ENCODE measurements around the gene LAP3.
"Not testable (repeated sequence)": the region's sequence is repeated elsewhere in the genome, so short reads cannot be mapped to it uniquely, and the experiment has no call there.

LAP3 gene

DNA sequence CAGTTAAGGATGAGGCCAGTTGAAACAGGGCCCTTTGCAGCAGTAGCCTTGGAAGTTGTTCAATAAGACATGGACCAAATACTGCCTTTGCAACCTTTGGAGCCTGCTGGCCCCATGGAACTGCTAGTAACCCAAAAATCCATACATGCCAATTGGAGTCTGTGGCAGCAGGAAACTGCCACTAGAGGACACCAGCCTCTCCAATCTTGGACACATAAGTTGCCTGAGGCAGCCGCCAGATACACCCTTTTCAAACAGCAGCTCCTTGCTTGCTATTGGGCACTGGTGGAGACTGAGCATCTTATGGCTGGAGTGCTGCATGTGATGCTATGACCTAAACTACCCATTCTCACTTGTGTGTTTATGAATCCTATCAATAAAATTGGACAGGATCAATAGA lies 14.8 kb upstream of the LAP3 start:
- DNase-seq (ENCODE audit: low read depth) = no peak

GRCh38 chr4:17565846-17566245 lies 11.2 kb upstream of the LAP3 start:
- no peak for DNase-seq (ENCODE audit: low read depth)

DNA sequence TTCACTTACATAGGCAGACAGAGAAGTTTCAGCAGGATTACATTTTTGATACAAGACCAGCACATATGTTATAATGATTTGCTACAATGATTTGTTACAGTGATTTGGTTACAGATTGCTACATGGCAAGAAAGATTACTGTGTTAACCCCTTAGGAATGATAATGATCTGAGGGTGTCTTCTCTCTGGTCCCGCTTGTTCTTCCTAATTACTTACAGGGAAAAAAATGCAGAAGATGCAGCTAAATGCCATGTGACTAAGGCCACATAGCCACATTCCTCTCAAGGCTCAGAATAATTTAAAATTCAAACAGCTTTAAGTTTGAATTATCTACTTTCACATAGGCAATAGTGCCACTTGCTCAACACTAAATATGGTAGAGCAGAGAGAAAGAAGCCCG lies 9.7 kb upstream of the LAP3 start:
- DNase-seq (ENCODE audit: low read depth) = peak; percentile 54

GRCh38 chr4:17574206-17574605 lies 2.8 kb upstream of the LAP3 start:
- no peak for DNase-seq (ENCODE audit: low read depth)

DNA sequence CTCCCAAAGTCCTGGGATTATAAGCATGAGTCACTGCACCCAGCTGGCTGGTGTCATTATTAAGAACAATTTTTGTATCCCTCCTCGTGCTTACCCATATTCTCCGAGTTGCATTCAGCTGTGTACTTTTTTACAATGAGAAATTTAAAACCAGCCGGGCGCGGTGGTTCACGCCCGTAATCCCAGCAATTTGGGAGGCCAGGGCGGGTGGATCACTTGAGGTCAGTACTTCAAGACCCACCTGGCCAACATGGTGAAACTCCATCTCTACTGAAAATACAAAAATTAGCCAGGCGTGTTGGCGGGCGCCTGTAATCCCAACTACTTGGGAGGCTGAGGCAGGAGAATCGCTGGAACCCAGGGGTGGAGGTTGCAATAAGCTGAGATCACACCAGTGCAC lies 1.8 kb upstream of the LAP3 start:
- DNase-seq (ENCODE audit: low read depth) = not testable (repeated sequence)

GRCh38 chr4:17577665-17578481 lies 875 bp downstream of the LAP3 start:
- no peak for DNase-seq (ENCODE audit: low read depth)

DNA sequence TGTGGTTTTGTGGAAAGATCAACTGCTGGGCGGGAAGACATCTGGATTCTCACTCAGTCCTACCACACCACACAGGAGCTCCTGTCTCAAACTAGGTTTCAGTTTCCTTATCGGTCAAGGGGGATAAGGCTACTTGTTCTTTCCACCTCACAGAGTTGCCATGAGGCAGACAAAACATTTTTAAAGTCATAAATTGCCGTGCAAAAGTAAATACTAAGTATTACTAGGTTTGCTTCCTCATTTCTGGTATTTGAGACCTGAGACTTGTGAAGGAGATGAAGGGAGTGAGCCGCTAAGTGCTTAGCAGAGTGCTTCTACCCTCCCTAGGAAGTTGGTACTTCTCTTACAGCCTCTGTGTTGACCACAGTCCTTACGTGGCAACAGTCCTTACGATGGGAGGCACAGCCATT lies 1.5 kb downstream of the LAP3 start:
- no peak for DNase-seq (ENCODE audit: low read depth)

DNA sequence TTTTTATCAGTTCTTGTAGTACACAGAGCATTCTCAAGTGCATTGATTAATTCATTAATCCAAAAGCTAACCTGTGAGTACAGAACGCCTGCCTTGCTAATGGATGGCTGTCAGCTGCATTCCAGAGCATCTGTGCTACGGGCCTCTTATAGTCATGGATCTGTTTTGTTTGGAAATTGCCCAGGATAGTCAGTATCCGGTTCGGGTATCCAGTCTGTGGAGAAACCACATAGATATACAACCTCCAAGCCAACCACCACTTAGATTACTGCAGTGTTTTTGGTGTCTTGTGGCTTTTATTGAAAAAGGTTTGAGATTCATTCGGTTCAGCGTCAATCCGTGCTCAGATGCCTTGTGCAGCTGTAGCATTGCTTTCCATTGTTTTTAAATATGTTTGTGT lies 4.0 kb downstream of the LAP3 start:
- no peak for DNase-seq (ENCODE audit: low read depth)

DNA sequence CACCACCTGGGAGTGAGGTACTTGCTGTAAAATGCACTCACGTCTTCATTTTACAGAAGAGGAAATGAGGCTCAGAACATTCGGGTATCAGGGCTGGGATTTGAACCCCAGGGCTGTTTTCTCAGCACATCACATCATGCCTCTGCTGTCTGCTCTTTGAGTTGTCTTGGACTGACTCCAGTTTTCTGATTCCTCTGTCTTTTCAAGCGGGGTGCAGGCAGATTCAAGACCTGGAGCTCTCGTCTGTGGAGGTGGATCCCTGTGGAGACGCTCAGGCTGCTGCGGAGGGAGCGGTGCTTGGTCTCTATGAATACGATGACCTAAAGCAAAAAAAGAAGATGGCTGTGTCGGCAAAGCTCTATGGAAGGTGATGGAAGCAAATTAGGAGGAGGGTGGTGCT lies 6.3 kb downstream of the LAP3 start:
- DNase-seq (ENCODE audit: low read depth) = no peak

DNA sequence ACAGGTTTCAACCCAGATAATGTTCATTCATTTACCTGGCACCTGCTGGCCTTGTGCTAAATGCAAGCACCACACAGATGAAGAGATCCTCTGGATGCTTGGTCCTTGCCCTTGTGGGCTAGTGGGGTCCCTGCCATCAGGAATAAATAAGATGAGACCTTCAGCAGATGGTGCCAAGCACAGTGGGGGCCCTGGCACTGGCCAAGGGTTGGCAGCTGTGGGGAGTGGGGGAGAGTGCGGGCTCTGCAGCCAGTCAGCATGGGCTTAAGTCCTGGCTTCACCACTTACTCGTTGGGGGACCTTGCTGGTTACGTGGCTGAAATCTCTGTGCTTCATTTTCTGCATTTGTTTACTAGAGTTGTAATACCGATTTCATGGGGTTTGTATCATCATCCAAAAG lies 6.9 kb downstream of the LAP3 start:
- DNase-seq (ENCODE audit: low read depth) = no peak

GRCh38 chr4:17584521-17585213 lies 7.7 kb downstream of the LAP3 start:
- DNase-seq (ENCODE audit: low read depth) = no peak

DNA sequence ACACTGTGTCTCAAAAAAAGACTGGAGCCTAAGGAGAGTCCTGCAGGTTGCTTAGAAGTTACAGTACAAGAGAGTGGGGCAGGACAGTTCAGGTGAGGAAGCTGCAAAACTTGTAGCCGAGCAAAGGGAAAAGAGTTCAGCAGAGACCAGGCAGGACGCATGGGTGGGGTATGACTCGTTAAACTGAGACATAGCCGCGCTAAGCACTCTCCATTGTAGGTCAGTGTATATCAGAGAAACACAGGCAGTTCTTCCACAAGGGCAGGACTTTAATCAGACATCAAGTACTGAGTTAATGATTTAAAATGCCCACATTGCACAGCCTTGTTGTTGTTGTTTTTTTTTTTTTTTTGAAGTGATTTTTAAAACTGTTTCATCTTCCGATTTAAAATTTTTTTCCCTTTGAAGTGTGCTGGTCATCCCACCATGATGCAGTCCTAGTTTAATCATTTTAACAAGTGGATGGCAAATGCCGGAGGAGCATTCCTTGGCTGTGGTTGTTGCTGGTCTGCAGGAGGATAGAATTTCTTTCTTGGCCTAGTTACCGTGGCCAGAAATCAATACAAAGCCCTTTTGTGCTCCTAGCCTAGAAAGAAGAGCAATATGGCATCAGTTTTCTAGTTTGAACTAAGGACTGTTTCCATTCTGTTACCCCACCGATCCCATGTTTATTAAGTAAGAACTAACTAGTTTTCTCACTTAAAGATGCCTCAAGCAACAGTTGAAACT lies 10.3 kb downstream of the LAP3 start:
- DNase-seq (ENCODE audit: low read depth) = no peak

GRCh38 chr4:17589355-17589754 lies 12.4 kb downstream of the LAP3 start:
- DNase-seq (ENCODE audit: low read depth) = no peak

- no peak for DNase-seq (ENCODE audit: low read depth)
Observed at GRCh38 chr4:17595471-17596005, 18.5 kb downstream of the LAP3 start.

DNA sequence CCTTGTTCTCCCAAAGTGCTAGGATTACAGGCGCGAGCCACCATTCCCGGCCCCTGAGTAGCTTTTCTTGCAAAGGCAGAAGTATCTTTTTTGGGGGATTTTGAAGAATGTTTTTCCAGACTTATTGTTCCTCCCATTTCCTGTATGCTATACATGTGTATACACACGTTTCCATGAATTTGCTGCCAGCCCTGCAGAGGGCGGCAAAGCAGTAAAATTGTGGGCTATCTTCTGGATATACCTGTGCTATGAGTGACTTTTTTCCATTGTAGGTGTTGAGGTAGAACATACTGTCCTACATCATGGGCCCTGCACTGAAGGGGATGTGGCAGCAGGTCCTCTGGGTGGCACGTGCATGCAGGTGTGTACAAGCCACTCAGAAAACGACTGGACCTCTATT lies 20.5 kb downstream of the LAP3 start:
- no peak for DNase-seq (ENCODE audit: low read depth)

GRCh38 chr4:17599826-17600225 lies 22.8 kb downstream of the LAP3 start:
- DNase-seq (ENCODE audit: low read depth) = no peak

- DNase-seq (ENCODE audit: low read depth) = no peak
Observed at GRCh38 chr4:17605236-17605635, 28.2 kb downstream of the LAP3 start.

- DNase-seq (ENCODE audit: low read depth) = peak; percentile 63
Observed at GRCh38 chr4:17613761-17614415, 36.9 kb downstream of the LAP3 start.

GRCh38 chr4:17614416-17615299 lies 37.7 kb downstream of the LAP3 start, which contains the start of gene MED28:
Gene MED28 (plus strand): TSS chr4:17614641. CDS start chr4:17614655, 14 bp downstream.
- DNase-seq (ENCODE audit: low read depth) = peak; percentile 67

DNA sequence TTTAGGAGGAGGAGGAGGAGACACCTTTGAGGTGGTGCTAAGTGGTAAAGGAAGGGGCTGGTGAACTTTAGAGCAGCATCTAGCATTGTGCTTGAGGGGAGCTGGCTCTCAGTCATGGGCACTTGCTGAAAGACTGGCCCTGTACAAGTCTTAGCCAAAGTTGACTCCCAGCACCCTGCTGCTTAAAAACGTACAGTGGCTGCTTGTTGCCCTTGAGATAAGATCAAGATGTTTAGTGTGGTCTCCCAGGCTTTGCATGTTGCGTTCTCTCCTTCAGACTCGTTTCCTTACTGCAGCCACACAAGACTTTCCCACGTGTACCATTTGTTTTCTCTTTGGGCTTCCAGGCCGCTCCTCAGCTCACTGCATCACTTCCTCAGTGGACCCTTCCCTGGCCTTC lies 39.3 kb downstream of the LAP3 start:
- no peak for DNase-seq (ENCODE audit: low read depth)

GRCh38 chr4:17618926-17619325 lies 41.9 kb downstream of the LAP3 start:
- DNase-seq (ENCODE audit: low read depth) = no peak

Data from GM04503 (cell line).